ENCODE data around the gene ATG16L2.
"Not testable (repeated sequence)": the region's sequence is repeated elsewhere in the genome, so short reads cannot be mapped to it uniquely, and the experiment has no call there.

ATG16L2 gene

GRCh38 chr11:72848846-72849466, 34.7 kb downstream of the ATG16L2 start:
- DNase-seq (ENCODE audit: low read depth) = no peak

DNA sequence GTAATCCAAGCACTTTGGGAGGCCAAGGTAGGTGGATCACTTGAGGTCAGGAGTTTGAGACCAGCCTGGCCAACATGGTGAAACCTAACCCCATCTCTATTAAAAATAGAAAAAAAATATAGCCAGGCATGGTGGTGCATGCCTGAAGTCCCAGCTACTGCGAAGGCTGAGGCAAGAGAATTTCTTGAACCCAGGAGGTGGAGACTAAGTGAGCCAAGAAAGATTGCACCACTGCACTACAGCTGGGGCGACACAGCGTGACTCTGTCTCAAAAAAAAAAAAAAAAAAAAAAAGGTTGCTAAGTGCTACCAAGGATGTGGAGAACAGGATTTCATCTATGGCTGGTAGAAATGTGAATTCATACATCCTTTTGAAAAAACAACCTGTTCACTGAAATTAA, 36.6 kb downstream of the ATG16L2 start:
- DNase-seq (ENCODE audit: low read depth) = no peak

DNA sequence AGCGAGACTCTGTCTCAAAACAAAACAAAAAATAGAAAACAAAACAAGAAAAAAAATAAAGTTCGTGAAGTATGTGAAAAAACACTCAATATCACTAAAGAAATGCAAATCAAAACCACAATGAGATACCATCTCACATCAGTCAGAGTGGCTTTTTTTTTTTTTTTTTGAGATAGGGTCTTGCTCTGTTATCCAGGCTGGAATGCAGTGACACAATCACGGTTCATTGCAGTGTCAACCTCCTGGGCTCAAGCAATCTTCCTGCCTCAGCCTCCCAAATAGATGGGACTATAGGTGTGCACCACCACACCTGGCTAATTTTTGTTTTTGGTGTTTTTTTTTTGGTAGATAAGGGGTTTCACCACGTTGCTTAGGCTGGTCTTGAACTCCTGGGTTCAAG, 37.5 kb downstream of the ATG16L2 start:
- DNase-seq (ENCODE audit: low read depth) = no peak

DNA sequence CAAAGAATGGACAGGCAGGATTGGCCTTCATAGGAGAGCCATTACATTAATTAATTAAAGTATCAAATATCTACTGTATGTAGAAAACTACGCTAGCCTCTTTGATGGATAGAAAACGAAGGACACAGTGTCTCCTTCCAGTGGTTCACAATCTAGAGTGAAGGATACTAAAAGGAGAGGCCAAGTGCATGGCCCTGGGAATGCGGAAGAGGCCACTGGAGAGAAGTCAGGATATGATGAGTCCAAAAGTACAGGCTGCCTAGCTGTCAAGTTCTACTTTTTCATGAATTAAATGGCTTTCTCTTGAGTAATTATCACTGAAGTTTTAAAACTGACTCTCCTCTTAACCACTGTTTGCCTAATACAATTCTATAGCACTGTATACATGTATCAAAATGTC, 41.9 kb downstream of the ATG16L2 start:
- DNase-seq (ENCODE audit: low read depth) = no peak

DNA sequence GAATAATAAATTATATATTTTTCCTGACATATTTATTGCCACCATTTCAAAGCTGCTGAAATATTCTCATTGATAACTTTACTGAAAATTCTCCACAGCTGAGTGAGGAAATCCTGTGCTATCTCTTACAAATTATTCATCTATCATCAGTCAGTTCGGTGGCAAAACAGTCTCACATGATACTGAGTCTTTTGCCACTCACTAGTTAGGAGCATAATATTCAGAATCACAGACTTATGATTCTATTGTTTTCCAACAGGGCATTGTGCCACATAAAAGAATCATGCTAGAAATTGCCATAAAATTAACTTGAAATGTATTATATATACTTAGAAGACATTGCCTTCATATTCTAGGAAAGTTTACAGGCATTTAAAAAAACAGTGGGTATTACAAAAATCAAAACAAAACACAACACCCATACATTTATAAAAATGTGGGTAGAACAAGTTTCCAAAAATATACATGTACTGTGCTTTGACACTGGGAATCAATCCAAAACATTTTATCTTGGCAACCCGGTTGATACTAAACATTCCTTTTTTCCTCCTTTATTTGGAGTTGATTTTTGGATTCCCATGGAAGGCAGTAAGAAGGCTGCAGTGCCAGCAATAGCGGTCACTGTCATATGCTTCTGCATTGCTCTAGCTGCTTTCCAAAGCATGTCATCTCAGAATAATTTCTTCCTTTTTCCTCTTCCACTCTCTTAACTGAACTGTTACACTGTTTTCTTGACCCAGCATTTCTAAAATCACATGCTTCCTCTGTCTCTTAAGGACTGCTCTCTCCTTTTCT, 42.5 kb downstream of the ATG16L2 start:
- no peak for DNase-seq (ENCODE audit: low read depth)

GRCh38 chr11:72858267-72858666, 44.1 kb downstream of the ATG16L2 start:
- DNase-seq (ENCODE audit: low read depth) = not testable (repeated sequence)

DNA sequence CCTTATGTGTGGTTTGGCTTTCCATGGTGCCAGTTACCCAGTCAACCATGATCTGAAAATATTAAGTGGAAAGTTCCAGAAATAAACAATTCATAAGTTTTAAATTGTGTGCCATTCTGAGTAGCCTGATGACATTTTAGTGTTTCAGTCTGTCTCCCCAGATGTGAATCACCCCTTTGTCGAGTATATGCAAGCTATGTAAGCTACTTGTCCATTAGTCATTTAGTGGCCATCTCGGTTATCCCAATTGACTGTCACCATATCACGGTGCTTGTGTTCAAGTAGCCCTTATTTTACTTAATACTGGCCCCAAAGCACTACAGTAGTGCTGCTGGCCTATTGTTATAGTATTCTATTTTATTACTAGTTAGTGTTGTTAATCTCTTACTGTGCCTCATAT, 44.9 kb downstream of the ATG16L2 start:
- no peak for DNase-seq (ENCODE audit: low read depth)

DNA sequence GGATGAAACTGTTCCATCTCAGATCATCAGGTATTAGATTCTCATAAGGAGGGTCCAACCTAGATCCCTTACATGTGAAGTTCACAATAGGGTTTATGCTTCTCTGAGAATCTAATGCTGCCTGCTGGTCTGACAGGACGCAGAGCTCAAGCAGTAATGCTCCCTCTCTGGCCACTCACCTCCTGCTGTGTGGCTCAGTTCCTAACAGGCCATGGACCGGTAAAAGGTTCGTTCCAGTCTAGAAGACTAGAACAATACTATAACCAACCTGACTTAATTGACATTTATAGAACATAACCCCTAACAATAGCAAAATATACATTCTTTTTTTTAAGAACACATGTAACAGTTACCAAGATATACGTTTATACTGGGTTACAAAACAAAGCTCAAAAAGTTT, 45.8 kb downstream of the ATG16L2 start:
- no peak for DNase-seq (ENCODE audit: low read depth)

- no peak for DNase-seq (ENCODE audit: low read depth)
These were observed 46.4 kb downstream of the ATG16L2 start for GRCh38 chr11:72860592-72860991.

- DNase-seq (ENCODE audit: low read depth) = no peak
These were observed 48.9 kb downstream of the ATG16L2 start for GRCh38 chr11:72863091-72863490.

DNA sequence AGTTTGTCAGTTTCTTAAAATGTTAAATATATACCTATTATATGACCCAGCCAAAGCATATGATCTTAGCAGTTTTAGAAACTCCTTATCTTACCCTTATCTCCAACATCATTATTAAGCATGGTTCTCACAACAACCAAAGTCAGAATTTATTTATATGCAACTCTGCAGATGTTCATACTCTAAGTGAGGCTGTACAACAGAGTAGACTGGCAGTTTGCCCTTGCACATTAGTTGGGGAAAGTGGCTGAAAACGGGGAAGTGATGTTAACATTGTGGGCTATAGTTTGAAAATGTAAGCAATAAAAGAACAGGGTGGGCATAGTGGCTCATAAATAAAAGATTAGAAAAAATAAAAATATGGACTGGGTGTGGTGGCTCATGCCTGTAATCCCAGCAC, 49.7 kb downstream of the ATG16L2 start:
- DNase-seq (ENCODE audit: low read depth) = no peak

GRCh38 chr11:72864702-72865655, 50.8 kb downstream of the ATG16L2 start:
- no peak for DNase-seq (ENCODE audit: low read depth)

GRCh38 chr11:72867970-72868369, 53.8 kb downstream of the ATG16L2 start:
- no peak for DNase-seq (ENCODE audit: low read depth)

GRCh38 chr11:72869831-72870230, 55.6 kb downstream of the ATG16L2 start:
- DNase-seq (ENCODE audit: low read depth) = no peak

DNA sequence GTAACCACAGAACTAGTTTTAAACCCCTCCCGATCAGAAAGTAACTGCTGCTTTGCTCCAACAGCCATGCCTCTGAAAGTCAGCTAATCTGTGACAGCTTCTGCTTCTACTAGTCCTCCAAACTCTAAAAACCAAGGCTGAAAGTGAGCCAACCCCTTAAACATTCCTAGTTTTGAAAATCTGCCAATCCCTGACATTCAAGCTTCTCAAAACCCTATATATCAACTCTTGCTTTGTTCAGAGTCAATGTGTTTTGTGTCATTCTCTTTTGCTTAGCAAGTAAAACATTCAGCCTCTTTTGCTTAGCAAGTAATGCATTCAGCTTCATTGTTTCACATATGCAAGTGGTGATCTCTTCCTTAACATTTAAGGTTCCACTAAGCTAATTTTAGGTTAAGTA, 56.9 kb downstream of the ATG16L2 start:
- DNase-seq (ENCODE audit: low read depth) = no peak

DNA sequence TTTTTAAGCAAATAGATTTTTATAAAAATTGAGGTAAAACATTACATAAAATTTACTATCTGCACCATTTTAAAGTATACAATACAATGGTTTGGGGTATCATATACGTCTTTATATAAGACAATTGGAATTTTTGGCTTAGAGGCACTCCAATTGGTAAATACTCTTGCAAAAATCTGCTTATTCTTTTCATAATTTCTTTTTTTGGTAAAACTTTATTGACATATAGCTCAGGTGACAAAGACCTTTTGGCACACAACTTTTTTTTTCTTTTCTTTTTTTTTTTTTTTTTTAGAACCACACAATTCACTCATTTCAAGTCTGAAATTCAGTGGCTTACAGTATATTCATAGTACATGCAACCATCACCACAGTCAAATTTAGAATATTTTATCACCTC, 57.8 kb downstream of the ATG16L2 start:
- no peak for DNase-seq (ENCODE audit: low read depth)

GRCh38 chr11:72875736-72876135, 61.5 kb downstream of the ATG16L2 start:
- DNase-seq (ENCODE audit: low read depth) = no peak

DNA sequence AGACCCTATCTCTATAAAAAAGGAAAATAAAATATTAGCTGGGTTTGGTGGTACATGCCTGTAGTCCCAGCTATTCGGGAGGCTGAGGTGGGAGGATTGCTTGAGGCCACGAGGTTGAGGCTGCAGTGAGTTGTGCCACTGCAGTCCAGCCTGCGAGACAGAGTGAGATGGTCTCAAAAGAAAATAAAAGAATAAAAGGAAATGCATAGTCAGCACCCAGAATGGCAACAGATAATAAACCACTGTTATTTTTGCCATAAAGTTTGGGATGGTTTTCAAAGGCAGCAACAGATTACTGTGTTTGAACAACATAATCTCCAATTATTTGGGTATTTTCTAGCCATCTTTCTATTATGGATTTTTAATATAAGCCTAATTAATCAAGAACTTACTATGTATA, 61.9 kb downstream of the ATG16L2 start:
- no peak for DNase-seq (ENCODE audit: low read depth)
